ENCODE data around the gene LPAR6.
"Not testable (repeated sequence)": the region's sequence is repeated elsewhere in the genome, so short reads cannot be mapped to it uniquely, and the experiment has no call there.

The LPAR6 gene

GRCh38 chr13:48412881-48413351, at the start of gene LPAR6:
TSS of gene LPAR6 (minus strand) at chr13:48413113. CDS start at chr13:48412423, 690 bp downstream.
- peak; percentile 65 to 72 for DNase-seq

- DNase-seq = no peak
Observed at GRCh38 chr13:48457578-48458242, 44.8 kb upstream of the LPAR6 start.

GRCh38 chr13:48456546-48456945, 43.6 kb upstream of the LPAR6 start:
- DNase-seq = no peak

GRCh38 chr13:48451196-48451595, 38.3 kb upstream of the LPAR6 start:
- not testable (repeated sequence) for DNase-seq

- DNase-seq = no peak
Observed at GRCh38 chr13:48449656-48450055, 36.7 kb upstream of the LPAR6 start.

- peak; percentile 69 to 91 for DNase-seq
Observed at GRCh38 chr13:48448959-48449614, 36.2 kb upstream of the LPAR6 start.

- DNase-seq = peak in 1 of 2 donors; percentile 29
Observed at GRCh38 chr13:48448285-48448958, 35.5 kb upstream of the LPAR6 start.

GRCh38 chr13:48446464-48446863, 33.6 kb upstream of the LPAR6 start:
- DNase-seq = peak; percentile 31 to 57

GRCh38 chr13:48443442-48444208, 30.7 kb upstream of the LPAR6 start:
- no peak for DNase-seq

- peak in 1 of 2 donors; percentile 31 for DNase-seq
Observed at GRCh38 chr13:48437371-48437770, 24.5 kb upstream of the LPAR6 start.

- peak; percentile 18 to 44 for DNase-seq
Observed at GRCh38 chr13:48436661-48437288, 23.9 kb upstream of the LPAR6 start.

- DNase-seq = no peak
Observed at GRCh38 chr13:48434200-48434599, 21.3 kb upstream of the LPAR6 start.

GRCh38 chr13:48431987-48432615, 19.2 kb upstream of the LPAR6 start:
- no peak for DNase-seq

- no peak for DNase-seq
Observed at GRCh38 chr13:48431431-48431830, 18.5 kb upstream of the LPAR6 start.

- no peak for DNase-seq
Observed at GRCh38 chr13:48429886-48430285, 17.0 kb upstream of the LPAR6 start.

- no peak for DNase-seq
Observed at GRCh38 chr13:48429036-48429435, 16.1 kb upstream of the LPAR6 start.

GRCh38 chr13:48426755-48427298, 13.9 kb upstream of the LPAR6 start:
- DNase-seq = not testable (repeated sequence)

GRCh38 chr13:48426052-48426451, 13.1 kb upstream of the LPAR6 start:
- no peak for DNase-seq

GRCh38 chr13:48424212-48424611, 11.3 kb upstream of the LPAR6 start:
- no peak for DNase-seq

GRCh38 chr13:48422003-48422402, 9.1 kb upstream of the LPAR6 start:
- not testable (repeated sequence) for DNase-seq

- no peak for DNase-seq
Observed at GRCh38 chr13:48415516-48415915, 2.6 kb upstream of the LPAR6 start.

GRCh38 chr13:48414501-48414900, 1.6 kb upstream of the LPAR6 start:
- DNase-seq = no peak
